Measurements from ENCODE around the gene TLCD3B. TPM values are rescaled to one million over a fixed set of nuclear protein-coding genes. Genes with fewer than 3 reads are reported as not detected.
A peak's percentile ranks its signal among the peaks of the same experiment; 100 is the strongest.

The TLCD3B gene
- total RNA-seq, 1 donor from 2014 or later = 10.2 TPM

GRCh38 chr16:29975811-29976511 is 55.1 kb downstream of the TLCD3B start:
- FAIRE-seq (no peak), DNase-seq (ENCODE audit: low spot score in 2 of 2) (peak; percentile 14 to 37)

GRCh38 chr16:29975134-29975538 is 55.9 kb downstream of the TLCD3B start:
- FAIRE-seq = no peak

More at GRCh38 chr16:29975134-29975538, 55.9 kb downstream of the TLCD3B start:
- DNase-seq (ENCODE audit: low spot score in 2 of 2) = peak in 1 of 2 donors; percentile 11

Other genes with a start within 250 kb of the TLCD3B start
- gene KIF22, start 240.5 kb downstream of the TLCD3B start, total RNA-seq = 37.1 TPM
- 373 TPM for gene MAZ, start 224.7 kb downstream of the TLCD3B start, total RNA-seq
- gene PRRT2, start 219.1 kb downstream of the TLCD3B start, total RNA-seq = 15.9 TPM
- 11.8 TPM for gene PAGR1, start 215.1 kb downstream of the TLCD3B start, total RNA-seq
- gene MVP, start 210.8 kb downstream of the TLCD3B start, total RNA-seq = 4.5 TPM
- gene CDIPT, start 168.0 kb downstream of the TLCD3B start, total RNA-seq = 53.4 TPM
- gene SEZ6L2, start 131.7 kb downstream of the TLCD3B start, total RNA-seq = 43.2 TPM
- 9.4 TPM for gene ASPHD1, start 130.8 kb downstream of the TLCD3B start, total RNA-seq
- 18.3 TPM for gene KCTD13, start 105.0 kb downstream of the TLCD3B start, total RNA-seq
- gene TMEM219, start 69.2 kb downstream of the TLCD3B start, total RNA-seq = 26.9 TPM
- 58.3 TPM for gene TAOK2, start 57.4 kb downstream of the TLCD3B start, total RNA-seq
- gene HIRIP3, start 35.7 kb downstream of the TLCD3B start, total RNA-seq = 12.6 TPM
- 22.0 TPM for gene INO80E, start 35.0 kb downstream of the TLCD3B start, total RNA-seq
- gene DOC2A, start 20.2 kb downstream of the TLCD3B start, total RNA-seq = 11.8 TPM
- gene C16orf92, start 8.1 kb downstream of the TLCD3B start, total RNA-seq = not detected
- gene ALDOA, start 34.5 kb upstream of the TLCD3B start, total RNA-seq = 76.6 TPM
- 90.5 TPM for gene PPP4C, start 44.7 kb upstream of the TLCD3B start, total RNA-seq
- 0.41 TPM for gene TBX6, start 60.7 kb upstream of the TLCD3B start, total RNA-seq
- gene YPEL3, start 64.9 kb upstream of the TLCD3B start, total RNA-seq = 18.8 TPM
- gene GDPD3, start 82.3 kb upstream of the TLCD3B start, total RNA-seq = 1.2 TPM
- gene MAPK3, start 91.9 kb upstream of the TLCD3B start, total RNA-seq = 17.5 TPM
- gene CORO1A, start 152.3 kb upstream of the TLCD3B start, total RNA-seq = 22.0 TPM
- 5.3 TPM for gene BOLA2B, start 162.4 kb upstream of the TLCD3B start, total RNA-seq
- 12.2 TPM for gene SLX1A, start 162.6 kb upstream of the TLCD3B start, total RNA-seq
- gene SULT1A3, start 168.0 kb upstream of the TLCD3B start, total RNA-seq = 5.3 TPM
- 1.2 TPM for gene NPIPB13, start 217.2 kb upstream of the TLCD3B start, total RNA-seq

All from frontal cortex (tissue), 4 donors.